ENCODE data around the gene CEBPZ.
A peak's percentile ranks its signal among the peaks of the same experiment; 100 is the strongest.

Gene CEBPZ

GRCh38 chr2:37224063-37224462 lies 7.3 kb downstream of the CEBPZ start:
- Histone ChIP-seq H3K79me2 (ENCODE audit: insufficient read depth, low read length) (peaks cover 54% of the 10 kb centered on the region), H3K36me3 (ENCODE audit: insufficient read depth, low read length) (peaks cover 54% of the 10 kb centered on the region; the same call in 1 of the 2 replicates)

GRCh38 chr2:37223131-37223530 lies 8.3 kb downstream of the CEBPZ start:
- H3K79me2 ChIP-seq (ENCODE audit: insufficient read depth, low read length): peaks cover 44% of the 10 kb centered on the region
- peak overlapping the region; percentile 55 for H3K4me2 ChIP-seq (ENCODE audit: low read depth, low read length, poor library complexity, severe bottlenecking)
- no peak for TF ChIP-seq CTCF (conservative IDR thresholded peaks at IDR 0.05; ENCODE audit: low read length)
- TF ChIP-seq EZH2phosphoT487 (IDR thresholded peaks at IDR 0.05; ENCODE audit: borderline replicate concordance): no peak
- peaks cover 52% of the 10 kb centered on the region; the same call in 1 of the 2 replicates for H3K36me3 ChIP-seq (ENCODE audit: insufficient read depth, low read length)
- H3K9ac ChIP-seq (ENCODE audit: low read depth, low read length, poor library complexity, severe bottlenecking): no peak overlapping the region
- no peaks in the 10 kb centered on the region for H3K9me2 ChIP-seq (replicated peaks; ENCODE audit: low read depth, low read length)
- no peaks in the 10 kb centered on the region for H3K9me3 ChIP-seq (ENCODE audit: insufficient read depth, low read depth, low read length)
- H3F3A ChIP-seq (ENCODE audit: low read depth): no peaks in the 10 kb centered on the region; the same call in 1 of the 2 replicates
- H4K20me1 ChIP-seq (ENCODE audit: insufficient read depth, low read length, poor library complexity, severe bottlenecking): peaks cover 49% of the 10 kb centered on the region
- no peaks in the 10 kb centered on the region for H3K27me3 ChIP-seq (ENCODE audit: insufficient read depth, low read length, poor library complexity, severe bottlenecking)
- peaks cover 33% of the 10 kb centered on the region for H3K4me1 ChIP-seq (ENCODE audit: insufficient read depth, low read length, poor library complexity, severe bottlenecking)
- H2AFZ ChIP-seq (ENCODE audit: low read length): no peak overlapping the region
- no peak overlapping the region for H3K4me3 ChIP-seq (ENCODE audit: low read length, poor library complexity, severe bottlenecking)

More at GRCh38 chr2:37224063-37224462, 7.3 kb downstream of the CEBPZ start:
- peak overlapping the region; percentile 15 for H3K4me3 ChIP-seq (ENCODE audit: low read length, poor library complexity, severe bottlenecking)
- no peak overlapping the region for H3K9ac ChIP-seq (ENCODE audit: low read depth, low read length, poor library complexity, severe bottlenecking)
- no peaks in the 10 kb centered on the region for H3K27me3 ChIP-seq (ENCODE audit: insufficient read depth, low read length, poor library complexity, severe bottlenecking)
- H2AFZ ChIP-seq (ENCODE audit: low read length): no peak overlapping the region
- peak overlapping the region; percentile 55 for H3K4me2 ChIP-seq (ENCODE audit: low read depth, low read length, poor library complexity, severe bottlenecking)
- H3F3A ChIP-seq (ENCODE audit: low read depth): no peaks in the 10 kb centered on the region; the same call in 1 of the 2 replicates
- H3K9me3 ChIP-seq (ENCODE audit: insufficient read depth, low read depth, low read length): no peaks in the 10 kb centered on the region
- TF ChIP-seq EZH2phosphoT487 (IDR thresholded peaks at IDR 0.05; ENCODE audit: borderline replicate concordance) (no peak), CTCF (conservative IDR thresholded peaks at IDR 0.05; ENCODE audit: low read length) (no peak)
- H3K4me1 ChIP-seq (ENCODE audit: insufficient read depth, low read length, poor library complexity, severe bottlenecking): peaks cover 38% of the 10 kb centered on the region
- peaks cover 59% of the 10 kb centered on the region for H4K20me1 ChIP-seq (ENCODE audit: insufficient read depth, low read length, poor library complexity, severe bottlenecking)
- no peaks in the 10 kb centered on the region for H3K9me2 ChIP-seq (replicated peaks; ENCODE audit: low read depth, low read length)

GRCh38 chr2:37219046-37219445 lies 12.3 kb downstream of the CEBPZ start:
- Histone ChIP-seq H3K9me2 (replicated peaks; ENCODE audit: low read depth, low read length) (no peaks in the 10 kb centered on the region), H2AFZ (ENCODE audit: low read length) (no peak overlapping the region), H3K79me2 (ENCODE audit: insufficient read depth, low read length) (peaks cover 13% of the 10 kb centered on the region; the same call in 1 of the 2 replicates), H3K9ac (ENCODE audit: low read depth, low read length, poor library complexity, severe bottlenecking) (no peak overlapping the region), H3K9me3 (ENCODE audit: insufficient read depth, low read depth, low read length) (no peaks in the 10 kb centered on the region), H3F3A (ENCODE audit: low read depth) (no peaks in the 10 kb centered on the region; the same call in 1 of the 2 replicates), H3K4me2 (ENCODE audit: low read depth, low read length, poor library complexity, severe bottlenecking) (no peak overlapping the region), H3K27me3 (ENCODE audit: insufficient read depth, low read length, poor library complexity, severe bottlenecking) (no peaks in the 10 kb centered on the region), H3K36me3 (ENCODE audit: insufficient read depth, low read length) (peaks cover 69% of the 10 kb centered on the region), H3K4me1 (ENCODE audit: insufficient read depth, low read length, poor library complexity, severe bottlenecking) (peaks cover 7% of the 10 kb centered on the region), H4K20me1 (ENCODE audit: insufficient read depth, low read length, poor library complexity, severe bottlenecking) (peaks cover 18% of the 10 kb centered on the region), H3K4me3 (ENCODE audit: low read length, poor library complexity, severe bottlenecking) (no peak overlapping the region)
- TF ChIP-seq EZH2phosphoT487 (IDR thresholded peaks at IDR 0.05; ENCODE audit: borderline replicate concordance) (no peak), CTCF (conservative IDR thresholded peaks at IDR 0.05; ENCODE audit: low read length) (no peak)
